GM04503 (cell line): ENCODE results near the gene ATP5PO.
"Not testable (repeated sequence)": the region's sequence is repeated elsewhere in the genome, so short reads cannot be mapped to it uniquely, and the experiment has no call there.

Source experiments
- DNase-seq: peaks from one replicate; pipeline ENCODE4 v3.0.0-alpha.2; 2012; ENCODE audit warnings: low read depth

The ATP5PO gene

GRCh38 chr21:33940164-33940880 lies 24.7 kb upstream of the ATP5PO start:
- DNase-seq, result no peak

- no peak for DNase-seq
Measured at GRCh38 chr21:33939226-33939625, 23.6 kb upstream of the ATP5PO start.

DNA sequence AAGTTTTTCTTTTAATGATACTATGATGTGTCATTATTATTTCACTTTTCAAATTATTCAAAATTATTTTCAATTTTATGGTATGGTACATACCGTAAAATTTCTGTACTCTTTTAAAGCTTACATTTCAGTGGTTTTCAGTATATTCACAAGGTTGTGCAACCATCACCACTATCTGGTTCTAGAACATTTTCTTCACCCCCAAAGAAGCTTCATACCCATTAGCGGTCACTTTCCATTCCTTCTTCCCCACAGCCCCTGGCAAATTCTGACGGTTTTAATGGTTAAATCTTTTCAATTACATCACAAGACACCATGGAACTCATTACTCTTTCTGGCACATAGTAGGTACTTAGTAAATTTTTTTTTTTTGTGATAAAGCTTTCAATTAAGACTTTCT lies 22.8 kb upstream of the ATP5PO start:
- DNase-seq, result no peak

DNA sequence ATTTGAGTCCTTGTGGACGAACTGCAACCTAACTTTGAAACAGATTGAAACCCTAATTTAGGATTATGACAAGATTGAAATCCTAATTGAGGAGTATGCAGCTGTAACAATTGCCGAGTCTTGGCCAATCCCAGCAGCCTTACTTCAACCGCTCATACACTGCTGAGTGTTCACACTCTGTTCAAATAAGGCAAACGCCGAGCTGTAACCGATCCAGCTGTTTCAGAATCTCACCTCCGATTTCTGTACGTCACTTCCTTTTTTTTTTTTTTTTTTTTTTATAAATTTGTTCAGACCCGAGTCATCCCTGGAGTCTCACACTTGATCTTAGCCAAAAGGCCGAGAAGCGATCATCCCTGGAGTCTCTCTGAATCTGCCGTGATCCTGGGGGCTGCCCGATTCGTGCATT lies 22.3 kb upstream of the ATP5PO start:
- DNase-seq, result no peak

DNA sequence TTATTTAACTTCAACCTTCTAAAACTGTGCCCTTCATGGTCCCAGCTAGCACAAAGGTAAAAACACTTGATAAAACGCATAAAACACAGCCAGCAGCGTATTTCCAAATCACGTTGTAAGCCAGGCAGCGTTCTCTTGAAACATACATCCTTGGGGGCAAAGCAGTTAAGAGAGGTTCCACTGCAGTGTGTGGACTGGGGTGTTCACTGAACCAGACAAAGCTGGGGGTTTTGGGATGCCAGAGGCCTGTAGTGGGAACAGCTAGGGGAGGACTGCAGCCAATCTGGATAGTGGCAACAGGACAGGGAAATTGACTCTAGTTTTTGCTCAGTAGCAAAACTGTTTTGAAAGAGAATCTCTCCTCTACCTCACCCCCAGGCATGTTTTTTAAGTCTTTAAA lies 21.5 kb upstream of the ATP5PO start:
- DNase-seq, result no peak

- DNase-seq, result no peak
Measured at GRCh38 chr21:33936301-33937038, 20.9 kb upstream of the ATP5PO start.

DNA sequence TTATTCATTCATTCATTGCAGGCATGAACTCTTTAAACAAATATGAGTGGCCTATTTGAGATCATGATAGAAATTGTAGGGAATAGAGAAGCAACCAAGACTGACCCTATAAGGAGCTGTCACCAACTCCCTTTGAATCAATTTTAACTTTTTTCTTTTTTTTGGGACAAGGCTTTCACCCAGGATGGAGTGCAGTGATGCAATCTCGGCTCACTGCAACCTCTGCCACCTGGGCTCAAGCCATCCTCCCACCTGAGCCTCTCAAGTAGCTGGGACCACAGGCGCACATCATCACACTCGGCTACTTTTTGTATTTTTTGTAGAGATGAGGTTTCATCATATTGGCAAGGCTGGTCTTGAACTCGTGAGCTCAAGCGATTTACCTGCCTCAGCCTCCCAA lies 17.1 kb upstream of the ATP5PO start:
- DNase-seq, result no peak

GRCh38 chr21:33931799-33932390 lies 16.3 kb upstream of the ATP5PO start:
- no peak for DNase-seq

- DNase-seq, result not testable (repeated sequence)
Measured at GRCh38 chr21:33931052-33931798, 15.6 kb upstream of the ATP5PO start.

DNA sequence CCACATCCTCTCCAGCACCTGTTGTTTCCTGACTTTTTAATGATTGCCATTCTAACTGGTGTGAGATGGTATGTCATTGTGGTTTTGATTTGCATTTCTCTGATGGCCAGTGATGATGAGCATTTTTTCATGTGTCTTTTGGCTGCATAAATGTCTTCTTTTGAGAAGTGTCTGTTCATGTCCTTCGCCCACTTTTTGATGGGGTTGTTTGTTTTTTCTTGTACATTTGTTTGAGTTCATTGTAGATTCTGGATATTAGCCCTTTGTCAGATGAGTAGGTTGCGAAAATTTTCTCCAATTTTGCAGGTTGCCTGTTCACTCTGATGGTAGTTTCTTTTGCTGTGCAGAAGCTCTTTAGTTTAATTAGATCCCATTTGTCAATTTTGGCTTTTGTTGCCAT lies 10.6 kb upstream of the ATP5PO start:
- not testable (repeated sequence) for DNase-seq

DNA sequence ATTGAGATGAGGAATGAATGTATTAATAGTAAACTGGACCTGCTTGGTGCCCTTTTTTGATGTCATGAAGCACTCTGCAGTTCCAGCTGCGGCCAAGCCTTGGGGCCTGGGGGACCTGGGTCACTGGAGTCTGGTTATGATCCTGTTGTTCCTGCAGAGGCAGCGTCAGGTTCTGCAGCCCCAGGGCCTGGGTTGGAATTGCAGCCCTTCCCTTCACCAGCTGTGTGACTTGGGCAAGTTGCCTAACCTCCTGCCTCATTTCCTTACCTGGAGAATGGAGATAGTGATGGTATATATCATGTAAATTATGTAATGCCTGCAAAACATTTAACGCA lies 9.1 kb upstream of the ATP5PO start:
- no peak for DNase-seq

DNA sequence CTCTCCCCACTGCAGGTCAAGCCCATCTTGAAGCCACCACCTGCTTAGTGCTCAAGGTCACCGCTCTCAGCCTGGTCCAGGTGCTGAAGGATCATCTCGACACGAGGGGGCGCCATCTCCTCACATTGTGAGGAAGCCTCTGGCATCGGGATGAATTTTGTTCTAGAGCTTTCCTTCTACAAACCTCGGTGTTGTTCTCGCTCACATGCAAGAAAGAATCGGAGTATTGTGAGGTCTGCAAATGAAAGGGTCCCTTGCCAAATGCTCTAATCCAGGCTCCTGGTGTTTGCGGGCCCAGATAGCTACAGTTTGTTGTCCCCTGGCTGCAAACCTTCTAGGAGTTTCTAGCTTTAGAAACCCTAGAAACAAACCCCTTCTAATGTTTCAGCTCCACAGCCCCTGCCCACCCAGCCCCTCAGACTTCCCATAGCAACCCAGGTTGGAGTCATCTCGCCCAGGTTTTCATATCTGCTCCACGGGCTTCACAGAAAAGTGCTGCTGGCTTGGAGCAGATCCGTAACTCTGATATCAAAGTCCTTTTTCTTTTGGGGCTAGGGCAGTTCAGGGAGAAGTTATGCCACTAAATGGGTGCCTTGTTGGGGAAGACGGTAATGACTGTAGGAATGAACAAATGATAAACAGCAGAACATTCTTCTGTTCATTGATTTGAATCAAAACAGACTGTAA lies 8.6 kb upstream of the ATP5PO start:
- DNase-seq, result no peak

DNA sequence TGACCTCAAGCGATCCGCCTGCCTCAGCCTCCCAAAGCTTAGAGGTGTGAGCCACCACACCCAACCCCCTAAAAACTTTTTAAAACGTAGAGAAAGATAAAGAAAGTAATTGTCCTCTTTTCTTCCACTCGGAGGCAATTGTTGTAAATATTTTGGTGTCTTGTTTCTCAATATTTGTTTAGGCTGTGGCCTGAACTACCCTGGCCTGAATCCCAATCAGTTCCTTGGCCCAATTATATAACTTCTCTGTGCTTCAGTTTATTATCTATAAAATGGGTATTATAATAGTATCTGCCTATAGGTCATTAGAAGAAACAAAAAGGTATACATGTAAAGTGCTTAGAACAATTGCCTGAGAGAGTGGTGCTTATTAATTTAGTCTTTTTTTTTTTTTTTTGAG lies 1.8 kb upstream of the ATP5PO start:
- DNase-seq, result no peak

DNA sequence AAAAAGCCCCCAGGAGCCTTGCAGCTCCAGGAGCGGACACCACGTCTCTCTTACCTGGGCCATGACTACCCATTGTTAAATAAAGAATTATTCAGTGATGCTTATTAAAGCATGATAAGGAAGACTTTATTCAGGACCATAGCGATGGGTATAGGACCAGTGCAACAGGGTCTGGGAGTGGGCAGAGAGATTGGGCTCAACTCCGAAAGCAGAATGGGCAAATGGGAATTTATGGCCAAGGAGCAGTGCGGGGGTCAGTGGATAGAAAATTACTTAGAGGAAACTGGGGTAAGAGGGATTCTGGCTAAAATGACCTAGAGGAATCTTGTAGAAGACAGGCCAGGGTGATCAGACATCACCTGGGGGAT lies 580 bp upstream of the ATP5PO start:
- no peak for DNase-seq

DNA sequence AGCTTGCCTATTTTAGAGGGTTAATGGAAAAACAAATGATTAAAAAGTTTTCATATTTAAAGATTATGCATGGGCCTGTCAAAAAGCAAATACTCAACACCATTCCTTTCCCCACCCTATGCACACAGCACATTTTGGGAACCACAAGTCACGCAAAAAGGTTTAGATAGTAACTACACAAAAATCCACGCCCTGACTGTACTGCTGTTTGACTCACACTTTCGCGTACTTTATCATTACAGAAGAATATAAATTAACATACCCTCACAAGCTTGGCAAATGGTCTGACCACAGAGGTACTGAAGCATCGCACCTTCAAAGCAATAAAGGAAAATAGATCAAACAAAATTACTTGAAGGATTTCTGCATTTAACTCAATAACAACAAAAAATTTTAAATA lies 1.4 kb downstream of the ATP5PO start:
- DNase-seq, result no peak

DNA sequence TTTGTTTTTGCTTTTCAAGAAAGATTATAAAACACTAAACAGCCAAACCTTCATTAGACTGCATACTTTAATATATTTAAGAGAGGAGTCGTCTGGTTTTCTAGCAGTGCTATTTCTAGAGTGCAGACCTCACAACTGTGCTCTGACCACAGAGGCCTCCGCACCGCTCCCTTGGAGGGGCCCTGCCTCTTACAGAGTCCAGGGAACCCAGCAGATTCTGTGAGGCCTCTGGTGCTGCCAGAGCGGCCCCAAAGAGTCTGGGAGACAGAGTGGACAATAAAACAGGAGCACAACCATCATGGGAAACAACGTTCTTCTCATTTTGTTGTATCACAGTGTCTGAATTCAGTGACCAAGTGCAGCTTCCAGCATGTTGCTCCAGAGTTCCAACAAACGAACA lies 5.8 kb downstream of the ATP5PO start:
- no peak for DNase-seq

- no peak for DNase-seq
Measured at GRCh38 chr21:33908760-33909159, 6.8 kb downstream of the ATP5PO start.

DNA sequence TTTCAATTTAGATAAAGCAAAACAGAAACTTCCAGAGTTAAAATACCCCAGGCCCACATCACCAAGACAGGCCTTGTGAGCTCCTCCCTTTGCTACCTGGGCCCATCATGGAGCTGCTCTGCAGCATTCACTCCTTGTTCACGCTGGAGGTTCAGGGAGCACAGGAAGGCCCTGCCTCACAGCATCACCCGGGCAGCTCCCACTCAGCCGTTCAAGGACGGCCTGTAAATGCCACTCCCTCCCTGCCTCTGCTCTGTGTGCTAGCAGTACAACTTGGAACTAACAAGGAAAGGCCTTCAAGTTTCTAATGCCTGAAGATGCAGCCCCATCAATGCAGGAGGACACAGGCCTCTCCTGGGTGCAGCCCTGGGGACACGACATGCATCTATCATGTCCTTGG lies 11.6 kb downstream of the ATP5PO start:
- no peak for DNase-seq

- DNase-seq, result no peak
Measured at GRCh38 chr21:33902349-33902748, 13.3 kb downstream of the ATP5PO start.

DNA sequence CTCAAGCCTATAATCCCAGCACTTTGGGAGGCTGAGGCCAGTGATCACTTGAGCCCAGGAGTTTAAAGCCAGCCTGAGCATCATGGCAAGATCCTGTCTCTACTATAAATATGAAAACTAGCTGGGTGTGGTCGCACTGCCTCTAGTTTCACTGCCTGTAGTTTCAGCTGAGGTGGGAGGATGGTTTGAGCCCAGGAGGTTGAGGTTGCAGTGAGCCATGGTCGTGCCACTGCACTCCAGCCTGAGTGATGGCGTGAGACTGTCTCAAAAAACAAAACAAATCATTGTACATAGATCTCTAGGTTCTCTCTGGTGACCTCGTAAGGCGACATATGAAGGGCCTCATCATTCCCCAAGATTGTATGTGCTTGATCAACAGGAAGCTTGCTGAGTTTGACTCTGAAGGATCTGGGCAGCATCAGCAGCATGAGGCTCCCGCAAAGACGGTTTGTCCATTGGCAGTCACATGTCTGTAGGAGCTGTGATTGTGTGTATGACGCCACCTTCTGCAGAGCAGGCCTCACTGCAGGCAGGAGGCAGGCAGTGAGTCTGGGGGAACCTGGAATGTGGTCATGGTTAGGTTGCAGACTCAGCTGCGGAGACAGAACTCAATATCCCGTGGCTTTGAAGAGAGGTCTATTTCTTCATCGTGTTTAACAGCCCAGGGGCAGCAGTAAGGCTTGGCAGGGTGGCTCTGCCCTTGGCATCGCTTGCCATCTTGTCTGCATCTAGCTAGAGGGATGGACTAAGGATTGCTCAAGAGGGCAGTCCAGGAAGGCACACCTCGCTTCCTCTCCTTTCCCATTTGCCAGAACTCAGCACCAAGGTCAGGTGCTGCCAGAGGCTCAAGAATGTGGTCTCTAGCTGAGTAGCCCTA lies 14.0 kb downstream of the ATP5PO start:
- DNase-seq, result no peak

DNA sequence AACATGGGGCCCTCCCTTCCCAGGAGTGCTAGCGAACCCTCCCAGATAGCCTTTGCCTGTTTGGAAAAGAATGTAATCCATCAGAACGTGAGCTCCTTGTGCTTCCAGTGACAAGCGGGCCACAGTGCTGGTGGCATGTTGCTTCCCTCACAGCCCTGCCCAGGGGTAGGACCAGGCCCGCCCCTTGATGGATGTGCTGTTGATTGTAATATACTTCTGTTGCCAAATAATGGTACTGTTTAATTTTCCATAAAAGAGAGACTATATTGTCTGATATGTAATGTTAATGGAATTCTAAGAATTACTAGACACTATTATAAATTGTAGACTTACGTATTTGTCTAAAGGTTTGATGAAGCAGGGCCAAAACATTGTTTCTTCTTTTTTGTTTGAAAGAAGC lies 16.4 kb downstream of the ATP5PO start:
- DNase-seq, result no peak
